Cerebellar nuclear complex (tissue), 1 donor: ENCODE results near the gene ANKRD34A.

Source experiments
- DNase-seq, 2 experiments: peaks; one replicate each; lab custom pipeline; 2025; lab: John Stamatoyannopoulos, UW

The ANKRD34A gene

DNA sequence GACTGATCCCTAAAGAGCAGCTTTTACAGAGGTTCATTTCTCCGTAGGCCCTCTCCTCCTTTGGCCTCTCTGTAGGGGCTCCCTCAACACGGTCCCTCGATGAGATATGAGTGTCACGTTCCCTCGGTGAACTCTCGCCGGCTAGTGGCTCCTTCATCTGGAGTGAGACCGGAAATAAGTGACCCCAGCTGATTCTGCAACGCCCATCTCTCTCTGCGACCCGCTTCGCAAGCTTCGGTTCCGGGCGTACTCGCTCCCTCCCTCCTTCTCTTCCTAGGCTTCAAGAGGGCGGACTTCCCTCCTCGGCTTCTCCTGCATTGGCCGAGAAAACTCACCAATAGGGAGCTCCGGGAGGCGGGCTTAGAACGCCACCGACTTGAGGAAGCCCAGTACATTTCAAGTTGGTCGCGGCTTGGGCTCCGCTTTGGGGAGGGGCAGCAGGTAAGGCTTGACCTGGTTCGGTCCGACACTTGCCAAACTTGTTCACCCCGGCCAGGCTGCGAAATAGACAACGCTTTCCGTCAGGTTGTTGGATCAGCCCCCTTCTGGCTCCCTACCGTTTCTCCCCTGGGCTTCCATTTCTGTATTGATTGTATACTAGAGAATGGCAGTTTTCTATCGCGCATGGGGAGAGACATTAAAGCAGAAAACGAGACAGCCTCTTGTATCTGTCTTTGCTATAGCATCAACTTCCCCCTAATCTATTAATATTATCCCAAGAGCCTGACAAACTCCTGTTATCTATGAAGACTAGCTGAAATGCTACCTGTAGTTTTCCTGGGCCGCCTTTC is at the start of gene ANKRD34A, which contains the start of gene POLR3GL:
TSS of gene ANKRD34A (minus strand) at position 248 of the 791 bp plus-strand sequence. CDS start 2,816 bp downstream, outside the sequence.
TSS of gene POLR3GL (plus strand) at position 363 of the 791 bp plus-strand sequence. CDS start 10,176 bp downstream, outside the sequence.
- peak; percentile 95 to 96 for DNase-seq

DNA sequence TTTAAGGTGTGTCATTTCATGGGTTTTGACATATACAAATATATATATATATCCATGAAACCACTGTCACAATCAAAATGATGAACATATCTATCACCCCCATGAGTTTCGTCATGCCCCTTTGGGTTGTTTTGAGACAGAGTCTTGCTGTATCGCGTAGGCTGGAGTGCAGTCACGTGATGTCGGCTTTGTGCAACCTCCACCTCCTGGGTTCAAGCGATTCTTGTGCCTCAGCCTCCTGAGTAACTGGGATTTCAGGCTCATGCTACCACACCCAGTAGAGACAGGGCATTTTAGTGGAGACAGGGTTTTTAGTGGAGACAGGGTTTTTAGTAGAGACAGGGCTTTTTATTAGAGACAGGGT is 49.2 kb upstream of the ANKRD34A start:
- DNase-seq, result no peak

DNA sequence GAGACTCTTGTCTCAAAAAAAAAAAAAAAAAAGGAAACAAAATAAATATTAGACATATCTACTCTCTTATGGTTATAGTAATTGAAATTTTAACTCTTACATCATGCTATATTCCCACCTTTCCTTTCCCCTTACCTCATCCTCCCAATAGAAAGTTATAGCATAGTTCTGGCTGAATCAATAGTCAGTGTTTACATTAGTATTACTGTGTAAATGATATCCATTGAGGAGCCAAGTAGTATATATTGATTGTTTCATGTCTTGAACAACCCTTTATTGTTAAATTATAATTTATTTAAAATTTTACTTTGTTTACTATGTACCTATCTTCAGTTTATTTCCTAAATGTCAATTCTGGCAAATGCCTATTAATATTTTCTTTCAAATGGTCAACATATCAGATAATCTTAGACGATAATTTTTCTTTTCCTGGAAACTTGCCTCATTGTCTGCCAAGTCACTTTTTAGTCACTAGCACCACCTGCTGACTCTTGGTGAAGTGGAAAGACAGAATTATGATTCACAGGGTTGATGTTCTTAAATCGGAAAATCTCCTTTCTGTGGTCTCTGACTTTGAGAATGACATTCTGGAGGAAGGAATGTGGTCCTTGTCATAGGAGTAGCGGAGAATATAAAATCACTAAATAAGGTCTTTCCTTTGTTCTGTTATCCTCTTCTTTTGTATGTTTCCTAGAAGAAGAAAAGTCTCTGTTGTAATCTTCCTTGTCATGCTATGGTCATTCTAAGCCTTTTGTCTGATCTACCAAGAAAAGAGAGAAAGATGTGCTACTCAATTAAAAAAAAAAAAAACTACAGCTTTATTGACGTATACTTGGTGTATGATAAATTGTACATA is 48.6 kb upstream of the ANKRD34A start:
- no peak for DNase-seq

DNA sequence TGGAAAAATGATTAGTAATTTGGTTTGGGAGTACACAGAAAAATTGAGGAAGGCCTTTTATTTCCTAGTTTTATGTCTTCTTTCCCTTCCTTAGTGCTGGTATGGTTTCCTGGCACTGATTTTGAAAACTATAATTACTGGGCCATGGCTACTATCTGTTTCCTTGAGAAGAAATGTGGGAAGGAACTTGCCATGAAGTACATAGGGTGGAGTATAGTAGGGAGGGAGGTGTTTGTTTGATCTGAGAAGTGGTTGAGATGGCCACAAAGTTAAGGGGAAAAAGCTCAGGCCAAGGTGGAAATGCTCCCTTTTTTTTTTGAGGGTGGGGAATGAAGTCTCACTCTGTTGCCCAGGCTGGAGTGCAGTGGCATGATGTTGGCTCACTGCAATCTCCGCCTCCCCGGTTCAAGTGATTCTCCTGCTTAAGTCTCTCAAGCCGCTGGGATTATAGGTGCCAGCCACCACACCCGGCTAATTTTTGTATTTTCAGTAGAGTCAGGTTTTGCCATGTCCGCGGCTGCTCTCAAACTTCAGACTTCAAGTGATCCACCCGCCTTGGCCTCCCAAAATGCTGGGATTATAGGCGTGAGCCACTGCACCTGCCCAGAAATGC is 45.9 kb upstream of the ANKRD34A start:
- DNase-seq, result no peak

DNA sequence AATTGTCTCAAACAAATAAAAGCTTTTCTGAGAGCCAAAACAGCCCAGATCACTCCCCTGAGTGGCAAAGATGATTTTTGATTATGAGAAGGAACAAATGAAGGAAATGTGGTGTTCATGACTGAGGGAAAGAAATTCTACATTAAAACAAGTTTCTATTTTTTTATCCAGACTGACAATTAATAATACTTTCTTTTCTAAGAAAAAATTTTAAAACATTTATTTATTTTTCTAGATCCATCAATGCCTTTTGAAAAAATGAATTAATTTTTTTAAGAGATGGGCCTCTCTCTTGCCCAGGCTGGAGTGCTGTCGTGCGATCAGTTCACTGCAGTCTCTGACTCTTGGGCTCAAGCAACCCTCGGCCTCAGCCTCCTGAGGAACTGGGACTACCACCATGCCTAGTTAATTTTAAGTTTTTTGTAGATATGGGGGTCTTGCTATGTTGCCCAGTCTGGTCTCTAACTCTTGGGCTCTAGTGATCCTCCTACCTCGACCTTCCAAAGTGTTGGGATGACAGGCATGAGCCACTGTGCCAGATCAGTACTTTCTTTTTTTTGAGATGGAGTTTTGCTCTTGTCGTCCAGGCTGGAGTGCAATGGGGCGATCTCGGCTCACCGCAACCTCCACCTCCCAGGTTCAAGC is 43.2 kb upstream of the ANKRD34A start:
- no peak for DNase-seq

DNA sequence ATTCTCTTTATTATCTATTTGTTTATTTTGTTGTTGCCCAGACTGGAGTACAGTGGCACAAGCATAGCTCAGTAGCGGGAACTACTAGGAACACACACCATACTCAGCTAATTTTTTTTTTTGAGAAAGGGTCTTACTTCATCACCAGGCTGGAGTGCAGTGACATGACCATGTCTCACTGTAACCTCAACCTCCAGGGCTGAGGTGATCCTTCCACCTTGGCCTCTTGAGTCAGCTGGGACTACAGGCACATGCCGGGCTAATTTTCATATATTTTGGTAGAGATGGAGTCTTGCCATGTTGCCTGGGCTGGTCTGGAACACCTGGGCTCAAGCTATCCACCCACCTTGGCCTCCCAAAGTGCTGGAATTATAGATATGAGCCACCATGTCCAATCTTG is 37.3 kb upstream of the ANKRD34A start:
- DNase-seq, result no peak

DNA sequence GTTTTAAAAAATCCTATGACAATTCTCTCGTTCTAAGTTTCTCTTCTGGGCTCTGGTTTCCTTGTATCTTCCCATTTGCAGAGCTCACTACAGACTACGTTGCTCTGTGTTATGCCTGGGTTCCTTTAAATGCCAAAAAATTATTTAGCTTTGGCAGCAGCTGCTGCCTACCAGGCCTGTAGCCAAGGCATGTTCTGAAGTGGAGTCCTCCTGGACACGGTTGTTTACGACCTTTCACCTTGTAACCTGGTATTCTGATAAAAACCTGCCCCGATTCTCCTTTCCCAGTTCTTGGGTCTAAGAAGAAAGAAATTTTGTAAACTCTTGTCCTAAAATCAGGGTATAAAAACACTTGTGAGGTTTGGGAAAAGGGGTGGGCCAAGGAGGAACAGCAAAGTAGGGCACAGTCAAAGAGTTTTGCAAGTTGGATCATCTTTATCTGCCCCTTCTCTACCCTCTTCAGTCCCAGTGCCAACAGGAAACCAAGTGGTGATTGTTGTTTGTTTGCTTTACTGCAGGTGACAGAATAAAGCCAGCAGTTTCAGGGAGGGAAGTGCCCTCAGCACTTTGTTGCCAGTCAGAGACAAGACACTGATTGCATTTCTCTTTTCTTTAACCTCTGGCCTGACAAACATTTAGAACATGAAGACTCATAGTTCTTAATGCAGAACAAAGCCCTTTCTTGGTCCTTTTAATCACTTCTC is 35.1 kb upstream of the ANKRD34A start:
- DNase-seq, result peak in 1 of 2 experiments; percentile 35

DNA sequence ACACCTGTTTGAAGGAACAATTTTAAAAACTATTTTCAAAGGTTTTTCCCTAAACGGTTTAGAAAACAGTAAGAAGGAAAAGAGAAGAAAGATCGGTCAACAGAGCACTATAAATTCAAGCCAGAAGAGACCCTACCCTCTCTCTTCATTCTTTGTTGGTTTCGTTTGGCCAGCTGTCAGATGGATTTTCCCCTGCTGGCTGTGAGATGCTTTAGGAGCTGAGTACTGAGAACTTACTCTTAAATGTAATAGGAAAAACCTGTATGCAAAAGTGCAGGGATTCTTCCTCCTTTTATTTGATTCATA is 33.3 kb upstream of the ANKRD34A start:
- DNase-seq, result no peak

DNA sequence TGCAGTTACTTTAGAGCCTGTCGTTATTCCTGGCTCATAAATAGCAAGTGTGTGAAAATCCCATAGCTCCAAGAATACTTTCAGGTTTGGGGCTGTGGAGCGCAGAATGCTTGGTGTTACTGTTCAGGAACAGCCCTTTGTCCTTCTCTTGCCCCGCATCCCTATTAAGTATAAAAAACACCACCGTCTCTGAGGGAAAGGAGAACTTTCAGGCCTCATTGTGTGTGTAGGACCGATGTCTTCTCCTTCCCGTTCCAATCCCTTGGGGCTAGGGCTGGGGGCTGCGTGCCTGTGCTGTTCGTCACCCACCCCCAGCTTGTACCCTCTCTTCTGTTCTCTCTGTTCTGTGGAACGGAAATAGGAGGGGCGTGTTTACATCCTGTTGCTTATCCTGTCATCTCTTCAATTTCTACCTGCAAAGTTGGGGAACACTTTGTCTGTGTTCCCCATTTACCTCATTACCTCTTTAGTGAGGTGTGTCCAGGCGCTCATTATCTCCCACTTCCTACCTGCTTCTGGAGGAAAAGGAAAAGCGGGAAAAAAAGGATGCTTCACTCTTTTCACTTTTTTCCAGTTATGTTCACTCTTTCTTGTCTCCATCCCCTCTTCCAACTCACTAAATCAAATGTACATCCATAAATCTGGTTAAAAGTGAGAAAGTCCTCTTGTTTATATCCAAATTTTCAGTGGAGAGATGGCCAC is 32.8 kb upstream of the ANKRD34A start:
- peak in 1 of 2 experiments; percentile 55 for DNase-seq

DNA sequence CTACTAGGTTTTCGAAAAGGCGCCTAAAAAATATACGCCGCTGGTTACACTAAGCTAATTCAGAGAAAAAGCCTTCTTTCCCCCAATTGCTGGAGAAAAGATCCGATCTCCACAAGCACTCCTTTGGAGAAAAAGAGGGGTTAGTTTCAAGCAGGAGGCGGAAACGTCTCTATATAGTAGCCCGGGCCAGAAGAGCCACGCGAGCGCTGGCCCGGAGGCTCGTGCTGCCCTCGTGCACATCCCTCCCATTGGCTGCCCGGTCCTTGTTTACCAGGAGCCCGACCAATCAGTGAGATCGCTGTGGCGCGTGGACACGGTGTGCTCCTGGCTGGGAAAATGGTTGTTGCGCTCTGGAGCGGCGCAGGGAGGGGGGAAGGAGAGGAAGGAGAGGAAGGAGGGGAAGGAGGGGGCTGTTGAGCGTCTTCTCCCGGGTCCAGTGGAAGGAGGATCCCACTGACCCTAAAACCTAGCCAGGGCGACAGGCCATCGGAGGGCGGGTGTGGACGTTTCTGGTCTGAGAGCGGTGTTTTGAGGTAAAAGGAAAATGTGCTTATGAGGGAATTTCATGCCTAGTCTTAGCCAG is 32.1 kb upstream of the ANKRD34A start, which contains the start of gene TXNIP:
TSS of gene TXNIP (minus strand) at position 147 of the 583 bp plus-strand sequence. CDS start 313 bp downstream, outside the sequence.
- DNase-seq, result peak; percentile 94 to 99

DNA sequence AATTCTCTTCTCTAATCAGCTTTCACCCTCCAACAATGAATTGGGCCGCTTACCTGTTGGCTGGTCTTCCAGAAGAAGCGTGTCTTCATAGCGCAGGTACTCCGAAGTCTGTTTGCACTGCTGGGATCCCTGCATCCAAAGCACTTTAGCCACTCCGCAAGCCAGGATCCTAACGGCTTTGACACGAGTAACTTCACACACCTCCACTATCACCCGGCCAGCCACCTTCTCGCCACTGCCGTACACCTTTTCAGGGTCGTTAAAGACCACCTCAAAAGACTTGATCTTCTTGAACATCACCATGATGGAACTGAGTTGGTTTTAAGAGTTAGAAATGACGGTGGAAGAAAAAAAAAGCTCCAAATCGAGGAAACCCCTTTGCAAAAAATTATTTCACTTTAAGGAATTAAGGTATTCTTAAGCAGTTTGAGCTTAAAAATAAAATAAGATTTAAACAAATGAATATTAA is 31.6 kb upstream of the ANKRD34A start:
- no peak for DNase-seq

DNA sequence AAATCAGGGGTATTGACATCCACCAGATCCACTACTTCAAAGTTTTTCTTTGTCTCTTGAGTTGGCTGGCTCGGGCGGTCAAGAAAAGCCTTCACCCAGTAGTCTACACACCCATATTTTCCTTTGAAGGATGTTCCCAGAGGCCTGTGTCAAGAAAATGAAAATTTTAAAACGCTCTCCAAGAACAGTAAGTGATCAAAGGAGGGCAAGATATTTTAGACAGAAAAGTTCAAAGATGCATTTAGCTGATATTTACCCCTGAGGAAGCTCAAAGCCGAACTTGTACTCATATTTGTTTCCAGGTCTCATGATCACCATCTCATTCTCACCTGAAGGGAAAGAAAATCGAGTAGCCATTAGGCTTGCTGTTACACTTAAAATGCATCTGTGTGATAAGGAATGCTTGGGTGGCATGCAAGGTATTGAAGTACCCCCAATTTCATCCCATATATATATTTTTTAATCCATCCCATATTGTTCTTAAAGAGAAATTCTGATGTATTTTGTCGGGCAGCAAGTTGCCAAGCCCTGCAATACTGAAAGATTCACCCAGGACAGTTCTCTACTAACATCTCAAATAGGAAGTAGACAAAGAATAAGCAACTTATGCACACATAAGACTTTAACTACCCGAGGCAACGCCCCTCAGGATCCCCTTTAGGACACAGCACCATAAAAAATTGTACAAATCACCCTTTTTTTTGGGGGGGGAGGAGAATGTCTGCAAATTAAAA is 30.9 kb upstream of the ANKRD34A start:
- no peak for DNase-seq

DNA sequence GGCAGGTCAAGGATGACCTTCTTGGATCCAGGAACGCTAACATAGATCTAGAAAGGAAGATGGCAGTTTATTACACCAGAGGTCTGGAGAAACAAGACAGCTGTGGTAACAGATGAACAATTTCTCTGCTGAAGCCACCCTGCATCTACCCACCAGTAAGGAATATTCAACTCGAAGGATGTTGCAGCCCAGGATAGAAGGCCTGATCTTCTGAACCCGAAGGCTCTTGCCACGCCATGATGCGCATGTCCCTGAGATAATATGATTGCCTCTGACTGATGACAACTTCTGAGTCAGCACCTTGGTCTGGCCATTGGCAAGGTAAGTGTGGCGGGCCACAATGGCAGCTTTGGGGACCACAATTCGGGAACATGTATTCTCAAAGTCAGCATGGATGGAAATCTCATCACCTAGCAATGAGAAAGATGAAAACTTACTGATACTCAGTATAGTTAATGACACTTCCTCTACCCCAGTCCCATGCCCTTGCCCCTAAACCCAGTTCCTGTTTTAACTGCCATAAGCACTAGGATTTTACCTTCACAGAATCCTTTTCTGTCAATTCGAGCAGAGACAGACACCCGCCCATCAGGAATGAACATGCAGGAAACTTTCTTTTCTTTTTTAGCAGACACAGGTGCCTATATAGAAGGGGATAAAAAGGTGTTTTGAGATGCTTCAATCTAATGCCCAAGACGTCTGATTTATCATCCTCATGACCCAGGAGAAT is 30.2 kb upstream of the ANKRD34A start:
- no peak for DNase-seq

DNA sequence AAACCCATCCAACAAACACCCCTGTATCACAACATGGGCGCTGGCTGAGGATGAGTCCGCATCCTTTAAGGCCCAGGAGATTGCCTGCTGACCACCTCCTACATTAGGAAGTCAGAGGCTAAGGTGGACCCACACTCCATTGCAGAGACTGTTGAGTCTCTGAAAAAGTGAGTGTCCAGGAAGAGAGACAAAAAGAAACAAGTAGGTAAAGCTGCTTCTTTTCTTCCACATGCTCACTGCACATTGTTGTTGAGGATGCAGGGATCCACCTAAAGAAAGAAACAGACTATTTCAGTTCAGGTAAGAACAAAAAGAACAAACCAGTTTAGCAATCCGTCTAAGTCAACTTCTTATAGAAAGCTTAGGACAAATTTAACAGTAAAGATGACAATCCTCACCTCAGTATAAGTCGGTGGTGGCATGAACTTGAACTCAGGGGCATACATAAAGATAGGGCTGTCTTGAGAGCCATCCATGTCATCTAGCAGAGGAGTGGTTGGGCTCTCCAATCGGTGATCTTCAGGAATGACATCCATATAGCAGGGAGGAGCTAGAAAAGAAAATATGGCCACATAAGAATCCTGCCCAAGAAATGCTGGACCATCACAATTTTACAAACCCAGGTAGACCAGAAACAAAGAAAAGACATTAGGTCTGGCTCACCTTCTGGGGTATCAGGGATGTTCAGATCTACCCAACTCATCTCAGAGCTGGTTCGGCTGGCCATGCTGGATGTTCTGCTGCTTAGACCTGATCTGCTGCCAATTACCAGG is 29.4 kb upstream of the ANKRD34A start:
- DNase-seq, result no peak

DNA sequence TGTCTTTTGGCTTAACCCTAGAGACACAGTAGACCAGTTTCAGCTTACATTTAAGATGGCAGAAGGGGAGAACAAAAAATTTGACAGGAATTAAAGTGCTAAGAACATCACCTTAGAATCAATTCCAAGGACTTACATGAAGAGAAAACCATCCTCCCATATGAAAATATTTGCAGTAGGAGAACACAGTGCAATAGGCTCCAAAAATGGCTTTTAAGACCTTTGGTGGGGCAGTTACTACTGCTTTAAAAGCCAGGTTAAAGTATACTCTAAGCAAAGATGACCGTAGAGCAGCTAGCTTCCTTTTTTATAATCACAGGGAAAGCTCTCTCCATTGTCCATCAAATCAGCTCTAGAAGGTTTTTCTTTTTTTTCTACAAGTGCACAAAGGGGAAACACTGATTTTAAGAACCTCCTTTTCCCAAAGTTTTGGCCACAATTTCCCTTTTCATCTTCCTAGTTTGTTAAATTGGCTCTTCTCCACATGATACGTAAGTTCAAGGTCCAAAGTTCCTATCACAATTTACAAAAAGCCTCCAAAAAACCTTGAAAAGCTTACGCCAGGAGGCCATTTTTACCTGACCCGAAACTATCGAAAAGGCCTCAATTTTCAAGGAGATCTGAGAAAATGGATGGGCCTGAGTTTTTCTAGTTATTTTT is 28.7 kb upstream of the ANKRD34A start:
- no peak for DNase-seq

DNA sequence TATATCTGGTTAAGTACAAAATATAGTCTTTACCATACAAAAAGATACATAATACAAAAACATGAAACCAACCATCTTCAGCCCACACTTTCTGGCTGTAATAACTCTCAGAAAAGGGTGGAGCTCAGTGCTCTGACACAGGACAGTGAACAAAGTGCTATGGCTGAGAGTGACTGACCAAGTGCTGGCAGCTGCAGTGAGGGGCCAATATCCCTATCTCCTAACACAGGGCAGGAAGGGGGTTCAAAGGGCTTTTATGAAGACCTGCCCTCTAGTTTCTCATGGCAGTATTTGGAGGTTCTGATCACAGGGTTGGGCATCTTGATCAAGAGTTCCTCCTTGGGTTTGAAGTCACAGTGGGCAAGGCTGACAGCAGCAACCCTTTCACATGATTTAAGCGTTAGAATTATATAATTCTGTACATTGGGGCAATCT is 28.1 kb upstream of the ANKRD34A start:
- DNase-seq, result no peak

DNA sequence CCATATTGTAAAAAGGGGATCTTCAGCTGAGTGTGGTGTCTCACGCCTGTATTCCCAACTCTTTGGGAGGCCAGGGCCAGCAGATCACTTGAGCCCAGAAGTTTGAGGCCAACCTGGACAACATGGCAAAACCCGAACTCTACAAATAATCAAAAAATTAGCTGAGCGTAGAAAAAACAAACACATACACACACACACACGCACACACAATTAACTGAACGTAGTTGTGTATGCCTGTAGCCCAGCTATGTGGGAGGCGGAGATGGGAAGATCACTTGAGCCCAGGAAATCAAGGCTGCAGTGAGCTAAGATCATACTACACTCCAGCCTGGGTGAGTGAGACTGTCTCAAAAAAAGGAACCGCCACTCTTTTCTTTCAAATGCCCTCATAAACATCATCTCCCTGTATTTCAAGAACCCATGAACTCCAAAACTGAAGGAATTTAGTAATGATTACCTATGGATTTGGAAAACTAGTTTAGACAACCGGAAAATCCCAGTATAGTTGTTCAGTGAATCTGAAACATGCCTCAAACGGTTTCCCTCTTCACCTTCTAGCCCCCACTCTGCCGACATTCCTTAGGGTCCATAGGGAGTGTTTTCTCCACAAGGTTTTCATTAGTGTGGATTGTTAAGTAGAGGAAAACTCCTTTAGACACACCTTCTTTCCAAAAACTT is 27.5 kb upstream of the ANKRD34A start:
- DNase-seq, result no peak
